Panc1 (cell line): ENCODE measurements around the gene SAMD14. TPM values are rescaled to one million over a fixed set of nuclear protein-coding genes. Genes with fewer than 3 reads are reported as not detected.

Experiments used
- ATAC-seq: fragments of 200-7000 bp; cut with Tn5 transposase; 2 replicates; pipeline ENCODE4 v1.9.1; 2020; ENCODE audit warnings: mild to moderate bottlenecking, moderate library complexity
- BruUV-seq: library from RNA; stranded (reverse); fragments of 400-500 nt; replicated peaks from 2 replicates; lab custom pipeline; 2021; lab: Mats Ljungman, UMichigan
- CTCF ChIA-PET: fragments of 300-600 bp; sonication (Branson Sonifier 250); formaldehyde crosslinking; loops from one replicate; lab custom pipeline; 2022; ENCODE audit warnings: antibody characterized with exemption; lab: Charles Lee
- POLR2A ChIA-PET: fragments of 300-600 bp; sonication (Branson Sonifier 250); formaldehyde crosslinking; loops from one replicate; lab custom pipeline; 2022; ENCODE audit warnings: antibody characterized with exemption; lab: Charles Lee
- DNase-seq: peaks from one replicate; pipeline ENCODE4 v3.0.0-alpha.2; 2010; ENCODE audit warnings: low read depth, low spot score
- H3K27ac ChIP-seq: 2 replicates; pipeline ENCODE4 v1.5.1; 2011; ENCODE audit warnings: mild to moderate bottlenecking, low read length, inconsistent platforms
- H3K27me3 ChIP-seq: fragments of 200-500 bp; sonication (Bioruptor generic); 2 replicates; pipeline ENCODE4 v1.6.0; 2014; ENCODE audit warnings: low read length, inconsistent platforms; ENCODE audit not compliant: control insufficient read depth, insufficient read depth
- H3K36me3 ChIP-seq: fragments of 200-500 bp; sonication (Bioruptor generic); 2 replicates; pipeline ENCODE4 v1.5.1; 2014; ENCODE audit warnings: inconsistent platforms, mild to moderate bottlenecking, low read length, moderate library complexity; ENCODE audit not compliant: control insufficient read depth, insufficient read depth
- H3K4me1 ChIP-seq: 2 replicates; pipeline ENCODE4 v1.5.1; 2011; ENCODE audit warnings: inconsistent platforms, mild to moderate bottlenecking, low read length, moderate library complexity; ENCODE audit not compliant: control insufficient read depth, insufficient read depth
- H3K4me3 ChIP-seq, 2 experiments: 2 replicates each; pipeline ENCODE4 v1.5.1; 2011 to 2012; ENCODE audit warnings: low read depth in 2 of 2, low read length in 2 of 2, mild to moderate bottlenecking in 2 of 2, inconsistent platforms in 1 of 2, moderate library complexity in 1 of 2
- H3K9me3 ChIP-seq: fragments of 200-500 bp; sonication (Bioruptor generic); 2 replicates; pipeline ENCODE4 v1.5.1; 2014; ENCODE audit warnings: low read depth, mild to moderate bottlenecking, inconsistent platforms, low read length, moderate library complexity; ENCODE audit not compliant: control insufficient read depth, insufficient read depth
- POLR2AphosphoS5 ChIP-seq: IDR thresholded peaks from 2 replicates; pipeline ENCODE4 v1.6.1; 2012; ENCODE audit warnings: mild to moderate bottlenecking, low read depth, low read length, moderate library complexity
- SIN3A ChIP-seq: IDR thresholded peaks from 2 replicates; pipeline ENCODE4 v1.6.1; 2012; ENCODE audit warnings: low read depth, mild to moderate bottlenecking, low read length, moderate library complexity, borderline replicate concordance; ENCODE audit not compliant: insufficient read depth
- TCF7L2 ChIP-seq: IDR thresholded peaks from 2 replicates; pipeline ENCODE4 v1.6.1; 2011; ENCODE audit warnings: mild to moderate bottlenecking, low read depth, low read length, inconsistent platforms
- in situ Hi-C: cut with HindIII; loops from 2 replicates; pipeline ENCODE4 v1.10.0; 2016; ENCODE audit warnings: low sequenced_read_pairs, low pct_unique_long_range_greater_than_20kb
- intact Hi-C: fragments of 100-400 bp; cut with micrococcal nuclease; formaldehyde crosslinking; loops from one replicate; pipeline ENCODE4 v1.10.0; 2022; ENCODE audit not compliant: unreplicated experiment
- total RNA-seq: library from RNA; stranded (reverse); gene quantifications from one replicate; pipeline ENCODE4 v1.2.1, GENCODE V29; 2021; ENCODE audit not compliant: unreplicated experiment
- TF ChIP-seq, protein P1 (sequence below): fragments of 450-650 bp; IDR thresholded peaks from 2 replicates; pipeline ENCODE4 v1.5.1; 2017; ENCODE audit warnings: mild to moderate bottlenecking
- TF ChIP-seq, protein P2 (sequence below), 2 experiments: IDR thresholded peaks; 2 replicates each; pipeline ENCODE4 v1.6.1; 2011 to 2012; ENCODE audit warnings: low read depth in 2 of 2, control low read depth in 1 of 2, low read length in 1 of 2, mild to moderate bottlenecking in 1 of 2, moderate library complexity in 1 of 2; ENCODE audit not compliant: insufficient read depth in 1 of 2

SAMD14 gene
- total RNA-seq, 1 experiment from 2014 or later = 6.9 TPM

DNA sequence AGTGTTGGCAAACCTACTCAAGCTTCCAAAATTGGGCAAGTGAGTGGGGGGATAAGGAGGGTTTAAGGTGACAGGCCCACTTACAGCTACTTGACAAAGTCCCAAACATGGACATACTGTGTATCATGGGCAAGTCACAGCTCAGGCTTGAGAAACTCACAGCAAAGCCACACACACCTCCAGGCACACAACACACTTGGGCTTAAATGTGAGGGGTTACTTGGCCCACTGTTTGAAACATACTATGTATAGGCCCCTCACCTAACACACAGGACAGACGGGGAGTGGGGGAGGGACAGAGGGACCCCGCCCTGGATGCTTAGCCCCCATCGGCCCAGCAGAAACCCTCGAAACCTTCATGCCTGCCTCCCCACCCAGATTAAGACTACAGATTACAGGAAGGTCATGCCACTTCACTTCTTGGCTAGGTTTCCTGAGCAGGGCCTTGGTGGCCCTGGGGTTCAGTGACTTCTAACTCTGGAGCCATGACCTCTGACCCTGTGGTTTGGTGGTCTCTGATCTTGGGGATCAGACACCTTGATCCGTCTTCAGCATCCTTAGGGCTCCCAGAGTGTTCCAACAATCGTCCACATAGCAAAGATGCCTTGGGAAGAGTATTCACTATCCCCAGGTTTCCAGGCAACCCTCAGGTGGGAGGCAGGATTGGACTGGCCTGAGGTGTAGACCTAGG is 2.3 kb upstream of the SAMD14 start:
- BruUV-seq = no TSS peak
- H3K27ac ChIP-seq = no peak overlapping the region
- ATAC-seq (no peak), DNase-seq (no peak)
- TF ChIP-seq, protein P1, sequence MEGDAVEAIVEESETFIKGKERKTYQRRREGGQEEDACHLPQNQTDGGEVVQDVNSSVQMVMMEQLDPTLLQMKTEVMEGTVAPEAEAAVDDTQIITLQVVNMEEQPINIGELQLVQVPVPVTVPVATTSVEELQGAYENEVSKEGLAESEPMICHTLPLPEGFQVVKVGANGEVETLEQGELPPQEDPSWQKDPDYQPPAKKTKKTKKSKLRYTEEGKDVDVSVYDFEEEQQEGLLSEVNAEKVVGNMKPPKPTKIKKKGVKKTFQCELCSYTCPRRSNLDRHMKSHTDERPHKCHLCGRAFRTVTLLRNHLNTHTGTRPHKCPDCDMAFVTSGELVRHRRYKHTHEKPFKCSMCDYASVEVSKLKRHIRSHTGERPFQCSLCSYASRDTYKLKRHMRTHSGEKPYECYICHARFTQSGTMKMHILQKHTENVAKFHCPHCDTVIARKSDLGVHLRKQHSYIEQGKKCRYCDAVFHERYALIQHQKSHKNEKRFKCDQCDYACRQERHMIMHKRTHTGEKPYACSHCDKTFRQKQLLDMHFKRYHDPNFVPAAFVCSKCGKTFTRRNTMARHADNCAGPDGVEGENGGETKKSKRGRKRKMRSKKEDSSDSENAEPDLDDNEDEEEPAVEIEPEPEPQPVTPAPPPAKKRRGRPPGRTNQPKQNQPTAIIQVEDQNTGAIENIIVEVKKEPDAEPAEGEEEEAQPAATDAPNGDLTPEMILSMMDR = no peak
- TF ChIP-seq SIN3A = no peak
- TF ChIP-seq, protein P2, sequence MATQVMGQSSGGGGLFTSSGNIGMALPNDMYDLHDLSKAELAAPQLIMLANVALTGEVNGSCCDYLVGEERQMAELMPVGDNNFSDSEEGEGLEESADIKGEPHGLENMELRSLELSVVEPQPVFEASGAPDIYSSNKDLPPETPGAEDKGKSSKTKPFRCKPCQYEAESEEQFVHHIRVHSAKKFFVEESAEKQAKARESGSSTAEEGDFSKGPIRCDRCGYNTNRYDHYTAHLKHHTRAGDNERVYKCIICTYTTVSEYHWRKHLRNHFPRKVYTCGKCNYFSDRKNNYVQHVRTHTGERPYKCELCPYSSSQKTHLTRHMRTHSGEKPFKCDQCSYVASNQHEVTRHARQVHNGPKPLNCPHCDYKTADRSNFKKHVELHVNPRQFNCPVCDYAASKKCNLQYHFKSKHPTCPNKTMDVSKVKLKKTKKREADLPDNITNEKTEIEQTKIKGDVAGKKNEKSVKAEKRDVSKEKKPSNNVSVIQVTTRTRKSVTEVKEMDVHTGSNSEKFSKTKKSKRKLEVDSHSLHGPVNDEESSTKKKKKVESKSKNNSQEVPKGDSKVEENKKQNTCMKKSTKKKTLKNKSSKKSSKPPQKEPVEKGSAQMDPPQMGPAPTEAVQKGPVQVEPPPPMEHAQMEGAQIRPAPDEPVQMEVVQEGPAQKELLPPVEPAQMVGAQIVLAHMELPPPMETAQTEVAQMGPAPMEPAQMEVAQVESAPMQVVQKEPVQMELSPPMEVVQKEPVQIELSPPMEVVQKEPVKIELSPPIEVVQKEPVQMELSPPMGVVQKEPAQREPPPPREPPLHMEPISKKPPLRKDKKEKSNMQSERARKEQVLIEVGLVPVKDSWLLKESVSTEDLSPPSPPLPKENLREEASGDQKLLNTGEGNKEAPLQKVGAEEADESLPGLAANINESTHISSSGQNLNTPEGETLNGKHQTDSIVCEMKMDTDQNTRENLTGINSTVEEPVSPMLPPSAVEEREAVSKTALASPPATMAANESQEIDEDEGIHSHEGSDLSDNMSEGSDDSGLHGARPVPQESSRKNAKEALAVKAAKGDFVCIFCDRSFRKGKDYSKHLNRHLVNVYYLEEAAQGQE (IDR thresholded peaks at IDR 0.05; ENCODE audit: insufficient read depth in 1 of 2, low read depth in 2 of 2, low read length in 1 of 2) = no peak
- TF ChIP-seq POLR2AphosphoS5 = peak; percentile 24; the same call in 1 of the 2 replicates
- POLR2A ChIA-PET = interaction anchor here (0.6 to 1.1 kb wide), 4 partner anchors 9 to 224 kb away, joined by 3 read pairs; no protein-coding TSS in a partner anchor
- H3K9me3 ChIP-seq = no peaks in the 10 kb centered on the region
- no peaks in the 10 kb centered on the region for H3K27me3 ChIP-seq
- in situ Hi-C loops (no loop called here), intact Hi-C loops (no loop called here)
- H3K4me3 ChIP-seq = no peak overlapping the region
- no peaks in the 10 kb centered on the region; the same call in 1 of the 2 replicates for H3K36me3 ChIP-seq
- H3K4me1 ChIP-seq = peaks cover 26% of the 10 kb centered on the region
- CTCF ChIA-PET = interaction anchor here (1.1 kb wide), 1 partner anchor 38 kb away, joined by 4 read pairs; no protein-coding TSS in a partner anchor

DNA sequence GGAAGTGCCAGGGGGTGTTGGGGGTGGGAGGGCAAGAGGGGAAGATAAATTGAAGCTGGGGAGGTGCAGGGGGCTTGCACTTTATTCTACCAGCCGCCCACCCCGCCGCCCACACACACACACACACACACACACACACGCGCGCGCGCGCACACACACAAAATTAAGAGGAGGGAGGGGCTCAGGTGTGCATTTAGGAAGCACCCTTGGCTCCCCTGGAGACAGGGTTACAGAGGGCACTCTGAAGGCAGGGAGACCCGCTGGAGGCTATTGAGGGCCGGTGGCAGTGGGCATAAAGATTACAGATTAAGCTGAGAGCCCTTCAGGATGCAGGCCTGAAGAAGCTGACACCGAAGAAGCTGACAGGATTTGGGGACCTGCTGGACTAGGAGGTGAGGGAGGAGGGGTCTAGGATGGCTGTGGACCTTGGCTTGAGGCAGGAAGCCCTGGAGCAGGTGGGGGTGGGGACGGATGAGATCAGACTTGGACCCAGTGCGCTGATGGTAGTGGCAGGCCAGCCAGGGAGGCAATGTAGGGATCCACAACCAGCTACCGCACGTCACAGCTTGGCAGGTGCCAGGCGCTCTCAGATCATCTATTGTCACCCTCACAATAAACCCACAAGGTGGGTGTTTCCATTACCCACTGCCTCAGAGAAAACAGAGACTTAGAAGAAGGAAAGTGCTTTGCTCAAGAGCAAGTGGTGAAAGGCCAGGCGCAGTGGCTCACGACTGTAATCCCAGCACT is 772 bp upstream of the SAMD14 start:
- Histone ChIP-seq H3K27ac (no peak overlapping the region), H3K27me3 (no peaks in the 10 kb centered on the region), H3K4me1 (peaks cover 26% of the 10 kb centered on the region), H3K36me3 (no peaks in the 10 kb centered on the region; the same call in 1 of the 2 replicates), H3K9me3 (no peaks in the 10 kb centered on the region), H3K4me3 (peak overlapping the region; percentile 45 to 56; a peak in 3 of 4 replicates)
- no TSS peak for BruUV-seq
- intact Hi-C loops (no loop called here), in situ Hi-C loops (no loop called here)
- ChIA-PET POLR2A (interaction anchor here (0.6 kb wide), 1 partner anchor 8 kb away, joined by 4 read pairs; no protein-coding TSS in a partner anchor), CTCF (interaction anchor here (0.6 to 1.5 kb wide), 4 partner anchors 15 to 202 kb away, joined by 3 to 9 read pairs (median 6); no protein-coding TSS in a partner anchor)
- TF ChIP-seq, protein P1 = no peak
- no peak for TF ChIP-seq SIN3A
- TF ChIP-seq, protein P2 (IDR thresholded peaks at IDR 0.05; ENCODE audit: insufficient read depth in 1 of 2, low read depth in 2 of 2, low read length in 1 of 2) = no peak
- TF ChIP-seq POLR2AphosphoS5 = no peak
- no peak for TF ChIP-seq TCF7L2
- DNase-seq = no peak
- peak; percentile 5; the same call in 1 of the 2 replicates for ATAC-seq
